Trophoblast cell (in vitro differentiated cells and primary cell): ENCODE data around the gene ALKBH6. TPM values are rescaled to one million over a fixed set of nuclear protein-coding genes. Genes with fewer than 3 reads are reported as not detected.

Experiments
- DNase-seq, 2 donors: peaks; one replicate each; pipeline ENCODE4 v3.0.0-alpha.2; 2016
- H2AFZ ChIP-seq: 2 replicates; pipeline ENCODE4 v1.6.1; 2013; ENCODE audit warnings: low read length, moderate library complexity, mild to moderate bottlenecking; ENCODE audit not compliant: insufficient read depth, poor library complexity
- H2AK5ac ChIP-seq: 2 replicates; pipeline ENCODE4 v1.6.1; 2013; ENCODE audit warnings: mild to moderate bottlenecking, low read length
- H2BK120ac ChIP-seq: 2 replicates; pipeline ENCODE4 v1.6.1; 2013; ENCODE audit warnings: low read length, mild to moderate bottlenecking, moderate library complexity; ENCODE audit not compliant: insufficient read depth, poor library complexity
- H2BK12ac ChIP-seq: 2 replicates; pipeline ENCODE4 v1.6.1; 2013; ENCODE audit warnings: mild to moderate bottlenecking, low read length, moderate library complexity
- H2BK5ac ChIP-seq: 2 replicates; pipeline ENCODE4 v1.6.1; 2013; ENCODE audit warnings: low read length, low read depth, moderate library complexity, mild to moderate bottlenecking; ENCODE audit not compliant: poor library complexity
- H3K14ac ChIP-seq: 2 replicates; pipeline ENCODE4 v1.6.1; 2013; ENCODE audit warnings: mild to moderate bottlenecking, low read length
- H3K18ac ChIP-seq: 2 replicates; pipeline ENCODE4 v1.6.1; 2013; ENCODE audit warnings: mild to moderate bottlenecking, low read length
- H3K23ac ChIP-seq: 2 replicates; pipeline ENCODE4 v1.6.1; 2013; ENCODE audit warnings: low read length
- H3K27ac ChIP-seq: 2 replicates; pipeline ENCODE4 v1.5.1; 2013; ENCODE audit warnings: low read depth, mild to moderate bottlenecking, inconsistent platforms, low read length, moderate library complexity
- H3K27me3 ChIP-seq: 2 replicates; pipeline ENCODE4 v1.6.1; 2013; ENCODE audit warnings: inconsistent platforms, mild to moderate bottlenecking, low read length, moderate library complexity; ENCODE audit not compliant: insufficient read depth
- H3K36me3 ChIP-seq, 2 experiments: 1 replicate in 1 of 2; 2 replicates in 1 of 2; pipeline ENCODE4 v1.6.1; 2013; ENCODE audit warnings: low read length in 2 of 2, mild to moderate bottlenecking in 2 of 2, moderate library complexity in 1 of 2; ENCODE audit not compliant: insufficient read depth in 2 of 2, control insufficient read depth in 1 of 2
- H3K4ac ChIP-seq: 2 replicates; pipeline ENCODE4 v1.6.1; 2013; ENCODE audit warnings: low read depth, mild to moderate bottlenecking, low read length, moderate library complexity
- H3K4me1 ChIP-seq, 2 experiments: 1 replicate in 1 of 2; 2 replicates in 1 of 2; pipeline ENCODE4 v1.6.1; 2013; ENCODE audit warnings: low read length in 2 of 2, mild to moderate bottlenecking in 2 of 2, moderate library complexity in 1 of 2; ENCODE audit not compliant: insufficient read depth in 2 of 2, control insufficient read depth in 1 of 2
- H3K4me2 ChIP-seq: 2 replicates; pipeline ENCODE4 v1.6.1; 2013; ENCODE audit warnings: inconsistent platforms, mild to moderate bottlenecking, low read length, moderate library complexity
- H3K4me3 ChIP-seq: 2 replicates; pipeline ENCODE4 v1.5.1; 2013; ENCODE audit warnings: mild to moderate bottlenecking, low read depth, low read length, inconsistent platforms
- H3K79me1 ChIP-seq: one replicate; pipeline ENCODE4 v1.6.1; 2013; ENCODE audit warnings: low read length
- H3K79me2 ChIP-seq: 2 replicates; pipeline ENCODE4 v1.6.1; 2013; ENCODE audit warnings: low read length, mild to moderate bottlenecking; ENCODE audit not compliant: control insufficient read depth, insufficient read depth, poor library complexity
- H3K9ac ChIP-seq: 2 replicates; pipeline ENCODE4 v1.6.1; 2013; ENCODE audit warnings: mild to moderate bottlenecking, low read length
- H3K9me3 ChIP-seq: 2 replicates; pipeline ENCODE4 v1.6.1; 2013; ENCODE audit warnings: low read depth, mild to moderate bottlenecking, control low read depth, inconsistent platforms, low read length; ENCODE audit not compliant: insufficient read depth
- H4K12ac ChIP-seq: 2 replicates; pipeline ENCODE4 v1.6.1; 2013; ENCODE audit warnings: low read depth, mild to moderate bottlenecking, low read length, moderate library complexity
- H4K8ac ChIP-seq: 2 replicates; pipeline ENCODE4 v1.6.1; 2013; ENCODE audit warnings: low read depth, mild to moderate bottlenecking, low read length, moderate library complexity
- H4K91ac ChIP-seq: one replicate; pipeline ENCODE4 v1.6.1; 2013; ENCODE audit warnings: low read depth, mild to moderate bottlenecking, low read length, moderate library complexity
- WGBS: extraction: QIAGEN DNeasy Blood & Tissue Kit; methylation state at CpG from one replicate; pipeline ENCODE4 v1.1.7; 2013; ENCODE audit warnings: missing lambda C conversion rate; ENCODE audit not compliant: insufficient read length, insufficient coverage; ENCODE audit errors: extremely low coverage; 5-methylcytosine and 5-hydroxymethylcytosine counted together
- polyA plus RNA-seq: library from polyadenylated mRNA; stranded (reverse); fragments of 200-250 nt; gene quantifications from 2 replicates; pipeline ENCODE4 v1.2.3, GENCODE V29; 2013

ALKBH6 gene
- polyA plus RNA-seq, result 30.7 and 31.2 TPM in 2 replicates

GRCh38 chr19:36014012-36014924 lies at the start of gene ALKBH6:
Gene ALKBH6, minus strand, starts transcription at chr19:36014213. Its CDS starts 816 bp downstream, at chr19:36013397.
- Histone ChIP-seq H3K9me3 (no peaks in the 10 kb centered on the region), H2BK120ac (peak within 1 kb of the TSS; percentile 28), H4K91ac (peak within 1 kb of the TSS; percentile 52), H4K8ac (peak within 1 kb of the TSS; percentile 73), H3K14ac (peak within 1 kb of the TSS; percentile 47), H2BK12ac (no peak within 1 kb of the TSS), H3K79me2 (no peaks in the 10 kb centered on the region), H2BK5ac (no peak within 1 kb of the TSS), H3K4ac (peak within 1 kb of the TSS; percentile 25), H3K18ac (no peak within 1 kb of the TSS), H3K4me3 (peak within 1 kb of the TSS; percentile 74), H3K9ac (peak within 1 kb of the TSS; percentile 78), H3K23ac (no peak within 1 kb of the TSS), H3K4me2 (peak within 1 kb of the TSS; percentile 82), H2AFZ (peak within 1 kb of the TSS; percentile 40), H3K79me1 (peaks cover 3% of the 10 kb centered on the region), H4K12ac (peak within 1 kb of the TSS; percentile 12), H2AK5ac (peak within 1 kb of the TSS; percentile 24), H3K27ac (no peak within 1 kb of the TSS), H3K36me3 (peaks cover 11 to 15% of the 10 kb centered on the region in 2 experiments), H3K27me3 (no peaks in the 10 kb centered on the region), H3K4me1 (peaks cover 13 to 17% of the 10 kb centered on the region in 2 experiments)
- WGBS, result no CpG with 5 or more reads among the region's 42 CpGs
- DNase-seq, result peak; percentile 100

DNA sequence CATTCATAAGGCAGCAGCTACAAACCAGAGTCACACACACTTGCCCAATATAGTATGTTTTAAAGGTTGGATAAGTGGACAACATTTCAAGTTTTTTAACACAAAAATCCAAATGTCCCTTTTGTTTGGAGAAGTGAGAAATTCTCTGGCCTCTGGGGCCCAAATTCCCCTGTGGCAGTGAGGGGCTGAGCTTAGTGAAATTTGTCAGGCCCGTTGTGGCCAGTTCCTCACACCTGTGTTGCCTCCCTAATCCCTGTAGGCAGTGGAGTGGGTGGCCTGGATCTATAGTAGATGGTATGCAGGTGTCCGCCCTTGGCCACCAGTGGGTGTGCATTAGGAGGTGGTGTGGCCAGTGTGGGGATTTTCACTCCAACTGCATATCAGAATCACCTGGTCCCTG lies 47.4 kb upstream of the ALKBH6 start:
- Histone ChIP-seq H4K8ac (no peak overlapping the region), H2AK5ac (no peak overlapping the region), H3K4me3 (no peak overlapping the region), H2BK120ac (no peak overlapping the region), H3K18ac (no peak overlapping the region), H3K9me3 (peaks cover 5% of the 10 kb centered on the region), H2AFZ (no peak overlapping the region), H4K91ac (no peak overlapping the region), H3K9ac (no peak overlapping the region), H3K4me1 (no peaks in the 10 kb centered on the region), H4K12ac (no peak overlapping the region), H3K79me2 (no peaks in the 10 kb centered on the region), H3K4ac (no peak overlapping the region), H2BK5ac (no peak overlapping the region), H3K79me1 (no peaks in the 10 kb centered on the region), H3K4me2 (no peak overlapping the region), H3K27me3 (no peaks in the 10 kb centered on the region), H3K27ac (no peak overlapping the region), H3K23ac (no peak overlapping the region), H3K14ac (no peak overlapping the region), H2BK12ac (no peak overlapping the region), H3K36me3 (peaks cover 31 to 49% of the 10 kb centered on the region in 2 experiments)
- DNase-seq, result no peak
- no CpG with 5 or more reads among the region's 2 CpGs for WGBS

- H2AFZ ChIP-seq, result no peak overlapping the region
- peaks cover 25 to 41% of the 10 kb centered on the region in 2 experiments for H3K36me3 ChIP-seq
- WGBS, result no CpG with 5 or more reads among the region's 4 CpGs
These were observed 46.4 kb upstream of the ALKBH6 start for GRCh38 chr19:36060430-36060829.

DNA sequence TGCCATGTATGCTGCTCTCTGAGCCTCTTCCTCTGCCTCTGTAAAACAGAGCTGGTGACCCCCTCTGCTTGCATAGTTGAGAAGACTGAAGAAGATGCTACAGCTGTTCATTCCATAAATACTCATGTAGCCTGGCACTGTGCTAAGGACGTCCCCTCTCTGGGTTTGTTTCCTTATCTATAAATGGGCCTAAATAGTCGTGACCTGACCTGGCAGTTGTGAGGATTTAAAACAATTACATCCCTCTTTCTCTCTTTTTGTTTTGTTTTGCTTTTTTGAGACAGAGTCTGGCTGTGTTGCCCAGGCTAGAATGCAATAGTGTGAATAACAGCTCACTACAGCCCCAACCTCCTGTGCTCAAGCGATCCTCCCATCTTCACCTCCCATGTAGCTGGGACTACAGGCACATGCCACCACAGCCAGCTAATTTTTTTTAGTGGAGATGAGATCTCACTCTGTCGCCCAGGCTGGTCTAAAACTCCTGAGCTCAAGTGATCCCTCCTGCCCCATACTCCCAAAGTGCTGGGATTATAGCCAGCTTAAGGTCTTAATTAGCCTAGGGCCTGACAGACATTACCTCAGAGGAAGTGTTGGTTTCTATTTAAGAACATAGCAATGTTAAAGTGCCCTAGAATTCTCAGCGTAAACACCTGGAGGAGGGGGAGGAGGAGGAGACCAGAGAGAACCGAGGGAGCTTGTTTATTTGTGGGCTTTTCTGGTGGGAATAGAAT lies 45.3 kb upstream of the ALKBH6 start:
- H3K79me1 ChIP-seq, result peaks cover 8% of the 10 kb centered on the region
- H3K4me1 ChIP-seq, result peaks cover 0 to 2% of the 10 kb centered on the region in 2 experiments
- no peak overlapping the region for H2AFZ ChIP-seq
- no peak overlapping the region for H3K9ac ChIP-seq
- no peak overlapping the region for H4K91ac ChIP-seq
- H4K12ac ChIP-seq, result no peak overlapping the region
- H3K79me2 ChIP-seq, result peaks cover 4% of the 10 kb centered on the region
- H3K4me3 ChIP-seq, result no peak overlapping the region
- no peak overlapping the region for H4K8ac ChIP-seq
- H3K27ac ChIP-seq, result no peak overlapping the region
- no peak overlapping the region for H3K4me2 ChIP-seq
- DNase-seq, result no peak
- no peak overlapping the region for H2BK120ac ChIP-seq
- no peak overlapping the region for H2BK12ac ChIP-seq
- H2AK5ac ChIP-seq, result no peak overlapping the region
- no peak overlapping the region for H3K14ac ChIP-seq
- H3K4ac ChIP-seq, result no peak overlapping the region
- H3K23ac ChIP-seq, result no peak overlapping the region
- no peak overlapping the region for H3K18ac ChIP-seq
- peaks cover 3% of the 10 kb centered on the region for H3K9me3 ChIP-seq
- peaks cover 23 to 34% of the 10 kb centered on the region in 2 experiments for H3K36me3 ChIP-seq
- no CpG with 5 or more reads among the region's 6 CpGs for WGBS
- no peak overlapping the region for H2BK5ac ChIP-seq
- no peaks in the 10 kb centered on the region for H3K27me3 ChIP-seq

More at GRCh38 chr19:36060430-36060829, 46.4 kb upstream of the ALKBH6 start:
- no peak overlapping the region for H3K9ac ChIP-seq
- H3K4me2 ChIP-seq, result no peak overlapping the region
- H2BK120ac ChIP-seq, result no peak overlapping the region
- H3K18ac ChIP-seq, result no peak overlapping the region
- H2BK5ac ChIP-seq, result no peak overlapping the region
- no peak overlapping the region for H4K12ac ChIP-seq
- H2AK5ac ChIP-seq, result no peak overlapping the region
- DNase-seq, result peak; percentile 16 to 34
- H3K4ac ChIP-seq, result no peak overlapping the region
- no peak overlapping the region for H3K23ac ChIP-seq
- H3K4me3 ChIP-seq, result no peak overlapping the region
- H3K27ac ChIP-seq, result no peak overlapping the region
- no peak overlapping the region for H3K14ac ChIP-seq
- no peaks in the 10 kb centered on the region for H3K79me2 ChIP-seq
- peaks cover 0 to 2% of the 10 kb centered on the region in 2 experiments for H3K4me1 ChIP-seq
- no peak overlapping the region for H2BK12ac ChIP-seq
- H4K8ac ChIP-seq, result no peak overlapping the region
- no peaks in the 10 kb centered on the region for H3K27me3 ChIP-seq
- H4K91ac ChIP-seq, result no peak overlapping the region
- H3K9me3 ChIP-seq, result peaks cover 3% of the 10 kb centered on the region
- peaks cover under 1% of the 10 kb centered on the region for H3K79me1 ChIP-seq
